CD4-positive, alpha-beta T cell (primary cell): ENCODE measurements around the gene GRK5. TPM values are rescaled to one million over a fixed set of nuclear protein-coding genes. Genes with fewer than 3 reads are reported as not detected.
"Not testable (repeated sequence)": the region's sequence is repeated elsewhere in the genome, so short reads cannot be mapped to it uniquely, and the experiment has no call there.

Source experiments
- ATAC-seq: fragments of 200-7000 bp; cut with Tn5 transposase; one replicate; pipeline ENCODE4 v1.10.0; 2022; ENCODE audit warnings: mild to moderate bottlenecking; ENCODE audit not compliant: poor library complexity
- CTCF ChIA-PET: fragments of 350-600 bp; sonication (Branson Sonifier 250); formaldehyde crosslinking; loops from one replicate; lab custom pipeline; 2021; ENCODE audit warnings: antibody characterized with exemption, inconsistent platforms; lab: Charles Lee
- POLR2A ChIA-PET: fragments of 350-600 bp; sonication (Branson Sonifier 250); formaldehyde crosslinking; loops from one replicate; lab custom pipeline; 2021; ENCODE audit warnings: antibody characterized with exemption, inconsistent platforms; lab: Charles Lee
- DNase-seq, 14 experiments: peaks; one replicate each; pipeline ENCODE4 v3.0.0-alpha.2; 2013 to 2020; ENCODE audit warnings: mixed read lengths in 2 of 14
- H3K27ac ChIP-seq, 2 donors: one replicate each; pipeline versions ENCODE4 v1.5.1 to v1.7.0; 2013; ENCODE audit warnings: low read length in 2 of 2, low read depth in 1 of 2, mild to moderate bottlenecking in 1 of 2
- H3K27me3 ChIP-seq, 2 experiments: 1 replicate in 1 of 2; 2 replicates in 1 of 2; pipeline versions ENCODE4 v1.6.1 to v1.7.0; 2013; ENCODE audit warnings: low read length in 2 of 2, control low read depth in 1 of 2, mild to moderate bottlenecking in 1 of 2, moderate library complexity in 1 of 2; ENCODE audit not compliant: insufficient read depth in 2 of 2, control insufficient read depth in 1 of 2
- H3K36me3 ChIP-seq: one replicate; pipeline ENCODE4 v1.6.1; 2013; ENCODE audit warnings: low read length, control low read depth; ENCODE audit not compliant: insufficient read depth
- H3K4me1 ChIP-seq: one replicate; pipeline ENCODE4 v1.6.1; 2013; ENCODE audit warnings: low read length, control low read depth; ENCODE audit not compliant: insufficient read depth
- H3K4me3 ChIP-seq: one replicate; pipeline ENCODE4 v1.5.1; 2013; ENCODE audit warnings: mild to moderate bottlenecking, low read length, moderate library complexity
- H3K9me3 ChIP-seq, 2 experiments: 1 replicate in 1 of 2; 2 replicates in 1 of 2; pipeline versions ENCODE4 v1.6.1 to v1.7.0; 2013; ENCODE audit warnings: low read length in 2 of 2, mild to moderate bottlenecking in 2 of 2, control low read depth in 1 of 2, moderate library complexity in 1 of 2; ENCODE audit not compliant: control insufficient read depth in 1 of 2, insufficient read depth in 1 of 2
- H3K27ac Mint-ChIP-seq: one replicate; pipeline ENCODE4 v1.8.0; 2020; ENCODE audit warnings: mixed read lengths
- H3K27me3 Mint-ChIP-seq: one replicate; pipeline ENCODE4 v1.8.0; 2021; ENCODE audit warnings: mixed read lengths
- H3K36me3 Mint-ChIP-seq: one replicate; pipeline ENCODE4 v1.8.0; 2021; ENCODE audit warnings: low read depth, mixed read lengths
- H3K4me1 Mint-ChIP-seq: one replicate; pipeline ENCODE4 v1.8.0; 2021; ENCODE audit warnings: low read depth, mixed read lengths
- H3K4me3 Mint-ChIP-seq: one replicate; pipeline ENCODE4 v1.8.0; 2020; ENCODE audit warnings: mild to moderate bottlenecking, mixed read lengths
- H3K9me3 Mint-ChIP-seq: one replicate; pipeline ENCODE4 v1.8.0; 2020; ENCODE audit warnings: mixed read lengths
- intact Hi-C, 2 experiments: fragments of 100-400 bp; cut with DNase I in 1 of 2; cut with micrococcal nuclease in 1 of 2; formaldehyde crosslinking; loops; one replicate each; pipeline versions ENCODE4 v1.15.1 to v1.9.0; 2023 to 2025; cut with DNase I, micrococcal nuclease
- total RNA-seq, 174 experiments: library from RNA in 2 of 174; stranded (reverse) in 2 of 174; gene quantifications; one replicate each; pipeline ENCODE4 v1.2.3 and lab custom pipeline; 2021 to 2026
- TF ChIP-seq, protein P1 (sequence below): fragments of 200-600 bp; IDR thresholded peaks from one replicate; pipeline ENCODE4 v1.8.0; 2022; ENCODE audit warnings: antibody characterized with exemption, mild to moderate bottlenecking

GRK5 gene
- total RNA-seq, 2 experiments from 2014 or later: 19.2 to 20.8 TPM

DNA sequence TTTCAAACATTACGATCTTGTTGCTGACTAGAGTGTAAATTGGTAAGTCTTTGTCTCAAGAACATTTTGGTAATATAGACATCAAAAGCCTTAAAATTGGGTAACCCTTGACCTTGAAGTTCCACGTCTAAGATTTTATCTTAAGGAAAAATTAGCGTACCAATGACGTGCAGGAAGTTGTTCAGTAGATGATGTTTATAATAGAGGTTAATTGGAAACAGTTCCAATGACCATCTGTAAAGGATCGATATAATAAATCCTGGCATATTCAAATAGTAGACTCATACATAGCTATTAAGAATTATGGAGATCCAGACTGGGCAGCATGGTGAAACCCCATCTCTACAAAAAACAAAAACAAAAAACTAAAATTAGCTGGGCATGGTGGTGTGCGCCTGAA, 20.5 kb downstream of the GRK5 start:
- no peaks in the 10 kb centered on the region for H3K27me3 ChIP-seq
- Mint-ChIP-seq H3K36me3 (peaks cover 17% of the 10 kb centered on the region), H3K9me3 (peaks cover 12% of the 10 kb centered on the region), H3K27me3 (no peaks in the 10 kb centered on the region), H3K27ac (no peak overlapping the region), H3K4me3 (no peak overlapping the region), H3K4me1 (peaks cover 31% of the 10 kb centered on the region)
- TF ChIP-seq, protein P1, sequence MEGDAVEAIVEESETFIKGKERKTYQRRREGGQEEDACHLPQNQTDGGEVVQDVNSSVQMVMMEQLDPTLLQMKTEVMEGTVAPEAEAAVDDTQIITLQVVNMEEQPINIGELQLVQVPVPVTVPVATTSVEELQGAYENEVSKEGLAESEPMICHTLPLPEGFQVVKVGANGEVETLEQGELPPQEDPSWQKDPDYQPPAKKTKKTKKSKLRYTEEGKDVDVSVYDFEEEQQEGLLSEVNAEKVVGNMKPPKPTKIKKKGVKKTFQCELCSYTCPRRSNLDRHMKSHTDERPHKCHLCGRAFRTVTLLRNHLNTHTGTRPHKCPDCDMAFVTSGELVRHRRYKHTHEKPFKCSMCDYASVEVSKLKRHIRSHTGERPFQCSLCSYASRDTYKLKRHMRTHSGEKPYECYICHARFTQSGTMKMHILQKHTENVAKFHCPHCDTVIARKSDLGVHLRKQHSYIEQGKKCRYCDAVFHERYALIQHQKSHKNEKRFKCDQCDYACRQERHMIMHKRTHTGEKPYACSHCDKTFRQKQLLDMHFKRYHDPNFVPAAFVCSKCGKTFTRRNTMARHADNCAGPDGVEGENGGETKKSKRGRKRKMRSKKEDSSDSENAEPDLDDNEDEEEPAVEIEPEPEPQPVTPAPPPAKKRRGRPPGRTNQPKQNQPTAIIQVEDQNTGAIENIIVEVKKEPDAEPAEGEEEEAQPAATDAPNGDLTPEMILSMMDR: no peak
- ATAC-seq (no peak), DNase-seq (no peak)
- ChIA-PET CTCF (interaction anchor here (1.1 kb wide), 1 partner anchor 19 kb away, joined by 3 read pairs; no protein-coding TSS in a partner anchor), POLR2A (no interaction called here)
- intact Hi-C loops: no loop called here
- no peak overlapping the region for H3K4me3 ChIP-seq
- peaks cover 0 to 2% of the 10 kb centered on the region in 2 experiments for H3K9me3 ChIP-seq
- H3K36me3 ChIP-seq: no peaks in the 10 kb centered on the region
- H3K27ac ChIP-seq: no peak overlapping the region
- H3K4me1 ChIP-seq: peaks cover 3% of the 10 kb centered on the region

DNA sequence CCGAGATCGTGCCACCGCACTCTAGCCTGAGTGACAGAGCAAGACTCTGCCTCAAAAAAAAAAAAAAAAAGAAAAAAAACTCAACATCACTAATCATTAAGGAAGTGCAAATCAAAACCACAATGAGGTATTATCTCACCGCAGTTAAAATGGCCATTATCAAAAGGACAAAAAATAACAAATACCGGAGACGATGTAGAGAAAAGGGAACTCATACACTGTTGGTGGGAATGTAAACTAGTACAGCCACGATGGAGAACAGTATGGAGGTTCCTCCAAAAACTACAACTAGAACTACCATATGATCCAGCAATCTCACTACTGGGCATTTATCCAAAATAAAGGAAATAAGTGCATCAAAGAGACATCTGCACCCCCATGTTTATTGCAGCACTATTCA, 24.3 kb downstream of the GRK5 start:
- CTCF ChIA-PET: no interaction called here
- H3K27me3 ChIP-seq: no peaks in the 10 kb centered on the region
- POLR2A ChIA-PET: no interaction called here

DNA sequence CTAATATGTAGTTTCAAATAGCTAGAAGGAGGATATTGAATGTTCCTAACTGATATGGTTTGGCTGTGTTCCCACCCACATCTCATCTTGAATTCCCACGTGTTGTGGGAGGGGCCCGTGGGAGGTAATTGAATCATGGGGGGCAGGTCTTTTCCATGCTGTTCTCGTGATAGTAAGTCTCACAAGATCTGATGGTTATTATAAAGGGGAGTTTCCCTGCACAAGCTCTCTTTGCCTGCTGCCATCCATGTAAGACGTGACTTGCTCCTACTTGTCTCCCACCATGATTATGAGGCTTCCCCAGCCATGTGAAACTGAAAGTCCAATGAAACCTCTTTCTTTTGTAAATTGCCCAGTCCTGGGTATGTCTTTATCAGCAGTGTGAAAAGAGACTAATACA, 25.1 kb downstream of the GRK5 start:
- H3K27me3 ChIP-seq, H3K9me3 ChIP-seq, H3K27ac Mint-ChIP-seq, POLR2A ChIA-PET, H3K27me3 Mint-ChIP-seq, intact Hi-C loops, H3K4me3 ChIP-seq, H3K4me1 ChIP-seq, ATAC-seq, H3K4me3 Mint-ChIP-seq, CTCF ChIA-PET, DNase-seq, H3K27ac ChIP-seq, H3K36me3 ChIP-seq: not testable (repeated sequence)
- Mint-ChIP-seq H3K4me1 (peaks cover 60% of the 10 kb centered on the region), H3K36me3 (peaks cover 17% of the 10 kb centered on the region), H3K9me3 (peaks cover 12% of the 10 kb centered on the region)

More for the DNA sequence above, 24.3 kb downstream of the GRK5 start:
- intact Hi-C loops: no loop called here
- peaks cover 17% of the 10 kb centered on the region for H3K36me3 Mint-ChIP-seq
- H3K4me3 ChIP-seq: no peak overlapping the region
- TF ChIP-seq, protein P1: no peak
- H3K27me3 Mint-ChIP-seq: no peaks in the 10 kb centered on the region
- peaks cover 12% of the 10 kb centered on the region for H3K9me3 Mint-ChIP-seq
- peak overlapping the region; percentile 39 for H3K27ac Mint-ChIP-seq
- H3K27ac ChIP-seq: no peak overlapping the region
- H3K4me1 ChIP-seq: peaks cover 6% of the 10 kb centered on the region
- ATAC-seq (no peak), DNase-seq (no peak)
- no peaks in the 10 kb centered on the region for H3K36me3 ChIP-seq
- H3K4me3 Mint-ChIP-seq: no peak overlapping the region
- peaks cover 0 to 6% of the 10 kb centered on the region in 2 experiments for H3K9me3 ChIP-seq
- peaks cover 52% of the 10 kb centered on the region for H3K4me1 Mint-ChIP-seq
